GM12872 (cell line): ENCODE data around the gene RPL32.
A peak's percentile ranks its signal among the peaks of the same experiment; 100 is the strongest.

ENCODE experiments used
- CTCF ChIP-seq: IDR thresholded peaks from 3 replicates; pipeline ENCODE4 v1.5.1; 2011; ENCODE audit warnings: low read depth, mild to moderate bottlenecking, low read length, moderate library complexity; ENCODE audit not compliant: insufficient read depth

RPL32 gene

GRCh38 chr3:12832350-12833221 lies 8.8 kb downstream of the RPL32 start:
- no peak for TF ChIP-seq CTCF

DNA sequence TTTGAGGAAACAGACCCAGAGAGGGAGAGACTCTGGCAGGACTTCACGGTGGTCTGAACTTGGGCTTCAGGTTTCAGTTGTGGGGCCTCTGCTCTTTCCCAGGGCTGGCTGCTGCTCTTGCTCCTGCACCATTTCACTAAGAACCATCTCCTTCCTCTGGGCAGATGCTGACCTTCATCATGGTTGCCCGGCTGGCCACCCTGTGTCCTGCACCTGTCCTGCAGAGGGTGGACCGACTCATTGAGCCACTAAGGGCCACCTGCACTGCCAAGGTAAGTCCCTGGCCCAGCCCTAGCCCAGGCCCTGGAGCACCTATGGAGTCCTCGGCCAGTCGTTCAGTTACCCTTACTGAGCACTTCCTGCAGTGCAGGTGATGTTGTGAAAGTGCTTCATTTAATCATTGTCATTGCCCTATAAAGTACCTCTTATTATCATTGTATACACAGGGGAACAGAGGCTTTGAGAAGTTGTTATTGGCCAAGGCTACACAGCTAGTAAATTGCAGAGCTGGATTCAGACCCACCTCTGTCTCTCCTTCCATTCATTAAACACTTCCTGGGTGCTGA lies 10.0 kb downstream of the RPL32 start:
- no peak for TF ChIP-seq CTCF

DNA sequence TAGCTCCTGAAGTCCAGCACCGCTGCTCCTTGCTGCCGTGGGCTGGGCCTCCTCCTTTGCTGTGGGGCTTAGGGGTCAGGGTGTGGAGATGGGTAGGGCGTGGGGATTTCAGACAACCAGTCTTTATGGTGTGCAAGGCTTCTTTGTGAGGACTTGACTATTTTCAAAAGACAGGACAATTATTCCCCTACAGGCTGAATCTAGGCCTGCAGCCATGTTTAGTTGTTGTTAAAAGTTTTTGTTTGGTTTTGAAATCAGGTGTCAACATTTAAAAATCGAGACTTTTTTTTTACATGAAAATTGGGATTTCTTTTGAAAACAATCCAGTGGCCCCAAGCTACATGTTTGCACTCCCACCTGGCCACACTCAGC lies 10.6 kb downstream of the RPL32 start:
- peak; percentile 40; the same call in 2 of the 3 replicates for TF ChIP-seq CTCF

- 0 out of 3 replicates have a peak, but pooled peaks have one; percentile 12 for TF ChIP-seq CTCF
Measured at GRCh38 chr3:12829886-12830784, 11.2 kb downstream of the RPL32 start.

GRCh38 chr3:12829404-12829803 lies 12.0 kb downstream of the RPL32 start:
- TF ChIP-seq CTCF, result no peak

DNA sequence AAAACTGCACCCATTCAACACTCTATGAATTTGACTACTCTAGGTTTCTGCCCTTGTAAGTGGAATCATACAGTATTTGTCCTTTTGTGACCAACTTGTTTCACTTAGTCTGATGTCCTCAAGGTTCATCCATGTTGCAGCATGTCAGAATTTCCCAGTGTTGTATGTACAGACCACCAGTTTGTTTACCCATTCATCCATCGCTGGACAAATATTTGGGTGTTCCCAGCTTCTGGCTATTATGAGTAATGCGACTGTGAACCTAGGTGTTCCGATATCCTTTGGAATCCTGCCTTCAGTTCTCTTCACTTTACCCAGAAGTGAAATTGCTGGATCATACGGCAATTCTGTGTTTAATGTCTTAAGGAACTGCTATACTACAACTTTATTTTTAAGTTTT lies 12.6 kb downstream of the RPL32 start:
- TF ChIP-seq CTCF, result no peak

DNA sequence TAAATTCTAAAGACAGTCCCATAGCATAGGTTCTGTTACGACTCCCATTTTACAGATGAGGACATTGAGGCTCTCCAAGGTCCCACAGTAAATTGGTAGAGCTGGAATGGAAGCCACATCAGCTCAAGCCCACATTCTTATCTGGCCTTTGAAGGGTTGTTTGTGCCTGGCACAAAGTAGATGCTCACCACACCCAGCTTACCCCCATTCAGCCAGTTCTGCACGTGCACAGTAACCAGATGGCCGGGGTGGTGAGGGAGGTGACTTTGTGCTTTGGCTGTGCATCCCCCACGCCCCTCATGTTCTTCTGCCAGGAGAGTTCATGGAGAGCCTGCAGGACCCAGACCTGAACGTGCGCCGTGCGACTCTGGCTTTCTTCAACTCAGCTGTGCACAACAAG lies 16.2 kb downstream of the RPL32 start:
- no peak for TF ChIP-seq CTCF
